ENCODE results near the gene GRIK3.
"Not testable (repeated sequence)": the region's sequence is repeated elsewhere in the genome, so short reads cannot be mapped to it uniquely, and the experiment has no call there.

GRIK3 gene

DNA sequence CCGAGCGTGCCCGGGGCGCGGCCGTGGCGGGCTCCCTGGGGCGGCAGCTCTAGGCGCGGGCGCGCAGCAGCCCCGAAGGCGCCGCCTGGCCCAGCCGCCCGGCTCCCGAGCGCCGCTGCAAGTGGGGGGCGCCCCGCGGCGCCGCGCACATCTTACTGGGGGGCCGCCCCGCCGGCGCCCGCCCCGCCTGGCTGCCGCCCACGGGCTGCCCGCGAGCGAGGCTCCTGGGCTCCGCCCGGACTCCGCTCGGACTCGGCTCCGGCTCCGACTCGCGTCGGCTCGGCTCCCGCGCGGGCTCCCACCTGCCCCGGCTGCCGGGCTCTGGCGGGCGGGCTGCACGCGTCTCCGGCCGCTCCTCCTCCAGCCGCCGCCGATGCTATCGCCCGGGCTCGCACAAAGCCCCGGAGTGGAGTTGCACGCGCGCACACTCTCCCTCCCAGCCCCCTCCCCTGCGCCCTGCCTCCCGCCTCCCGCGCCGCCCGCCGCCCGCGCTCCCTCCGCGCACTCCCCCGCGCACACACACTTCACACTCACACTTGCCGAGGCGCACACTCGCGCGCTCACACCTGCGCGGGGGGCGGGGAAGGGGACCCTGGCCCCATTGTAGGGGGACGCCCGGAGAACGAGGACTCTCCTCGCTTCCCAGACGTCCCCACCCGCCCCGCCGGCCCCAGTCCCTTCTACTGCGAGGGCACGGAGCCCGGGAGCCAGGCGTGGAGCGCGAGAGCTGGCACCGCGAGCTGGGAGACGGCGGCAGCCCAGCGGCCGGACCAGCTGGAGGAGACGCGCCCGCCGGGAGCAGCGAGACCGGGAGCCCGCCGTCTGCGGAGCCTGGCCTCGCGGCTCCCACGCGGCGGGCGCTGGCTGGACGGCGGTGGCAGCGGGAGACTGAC lies at the start of gene GRIK3:
TSS of gene GRIK3 (minus strand) at position 395 of the 893 bp plus-strand sequence. CDS start 407 bp downstream, outside the sequence.
- FAIRE-seq: no peak

DNA sequence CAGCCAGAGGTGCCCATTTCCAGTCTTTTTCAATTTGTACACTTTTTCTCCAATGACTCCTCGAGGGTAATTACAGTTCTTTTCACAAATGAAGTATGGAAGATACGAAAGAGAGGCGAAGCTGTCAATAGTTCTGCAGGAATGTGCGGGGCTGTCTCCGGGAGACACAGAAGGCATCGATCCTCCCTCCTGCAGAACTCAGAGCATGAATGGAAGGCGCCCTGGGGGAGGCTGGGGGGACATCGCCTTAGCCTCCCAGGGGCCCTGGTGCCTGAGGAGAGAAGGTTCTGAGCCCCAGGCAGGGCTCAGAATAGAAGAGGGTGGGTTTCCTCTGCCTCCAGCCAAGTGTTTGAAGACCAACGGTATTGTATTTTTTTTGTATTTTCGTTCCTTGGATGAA lies 49.7 kb upstream of the GRIK3 start:
- no peak for FAIRE-seq

DNA sequence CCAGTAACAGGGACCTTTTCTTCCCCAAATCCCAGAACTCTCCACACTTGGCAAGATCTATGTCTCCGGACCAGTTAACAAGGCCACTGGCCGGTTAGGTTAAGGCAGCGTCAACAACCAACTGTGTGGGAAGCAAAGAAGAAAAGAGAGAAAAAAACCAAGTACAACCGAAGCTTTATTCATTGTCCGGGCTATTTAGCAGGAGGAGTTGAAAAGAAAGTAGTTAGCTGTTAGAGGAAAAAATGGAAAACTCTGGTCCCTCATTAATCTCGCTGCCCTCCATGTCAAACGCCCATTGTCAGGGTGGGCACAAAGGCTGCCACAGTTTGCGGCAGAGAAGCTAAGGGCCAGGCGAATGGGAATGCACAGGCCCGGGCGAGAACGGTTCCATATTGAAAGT lies 49.3 kb upstream of the GRIK3 start:
- FAIRE-seq: no peak

GRCh38 chr1:37080296-37080986 lies 46.1 kb upstream of the GRIK3 start:
- not testable (repeated sequence) for FAIRE-seq

DNA sequence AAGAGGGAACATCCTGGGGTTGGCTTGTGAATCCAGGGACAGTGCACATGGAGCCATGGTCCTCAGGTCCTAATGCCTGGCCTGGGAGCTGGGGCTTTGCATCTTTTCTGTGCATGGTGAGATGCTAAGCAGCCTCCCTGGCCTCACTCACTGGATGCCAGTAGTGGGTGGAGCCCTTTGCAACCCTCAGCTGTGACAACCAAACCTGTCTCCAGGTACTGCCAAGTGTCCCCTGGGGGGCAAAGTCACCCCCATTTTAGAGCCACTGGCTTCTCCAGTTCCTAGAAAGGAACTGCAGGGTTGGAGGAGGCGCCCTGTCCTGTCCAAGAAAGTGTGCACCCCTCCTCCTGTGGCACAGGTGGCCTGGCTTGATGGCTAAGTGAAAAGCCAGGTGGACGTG lies 44.6 kb upstream of the GRIK3 start:
- no peak for FAIRE-seq

DNA sequence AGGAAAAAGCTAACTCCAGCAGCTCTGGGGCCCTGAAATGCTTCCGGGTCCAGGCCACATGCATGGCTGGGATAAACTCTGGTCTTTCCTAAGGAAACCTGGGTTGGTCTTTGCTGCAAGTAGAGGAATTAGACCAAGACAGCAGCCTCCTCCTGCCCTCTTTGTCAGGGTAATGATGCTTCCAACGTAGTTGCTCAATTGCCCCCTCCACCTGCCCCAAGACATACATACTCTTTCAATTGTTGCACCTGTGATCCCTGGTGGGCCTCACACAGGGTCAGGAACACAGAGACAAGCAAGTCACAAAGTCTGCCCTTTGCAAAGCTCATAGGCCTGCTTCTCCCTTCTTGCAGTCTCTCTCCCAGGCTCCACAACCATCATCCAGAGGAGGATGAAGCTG lies 41.9 kb upstream of the GRIK3 start:
- no peak for FAIRE-seq

DNA sequence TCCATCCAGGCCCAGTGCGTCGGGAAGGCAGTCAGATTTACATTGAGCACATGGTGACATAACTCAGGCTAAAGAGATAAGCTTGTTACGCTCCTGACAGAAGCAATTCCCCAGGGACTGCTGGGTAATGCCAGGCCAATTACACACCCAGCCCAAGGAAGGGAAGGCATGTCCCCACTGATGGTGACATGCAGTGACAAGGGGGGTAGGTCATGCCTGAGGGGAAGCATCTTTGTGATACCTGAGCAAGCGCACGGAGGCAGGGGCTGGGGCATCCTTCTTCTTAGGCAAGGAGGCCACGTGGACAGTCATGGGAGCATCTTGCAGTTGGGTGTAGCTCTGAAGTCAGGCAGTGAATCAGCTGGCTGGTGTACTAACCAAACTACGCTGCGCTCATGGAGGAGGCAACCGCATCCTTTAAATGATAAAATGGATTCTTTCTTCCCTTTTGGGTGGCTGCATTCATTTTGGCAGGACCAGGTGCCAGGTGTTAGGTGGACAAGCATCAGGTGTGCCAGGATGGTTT lies 39.6 kb upstream of the GRIK3 start:
- no peak for FAIRE-seq

GRCh38 chr1:37073152-37073853 lies 39.0 kb upstream of the GRIK3 start:
- no peak for FAIRE-seq

GRCh38 chr1:37071829-37072228 lies 37.5 kb upstream of the GRIK3 start:
- FAIRE-seq: no peak

DNA sequence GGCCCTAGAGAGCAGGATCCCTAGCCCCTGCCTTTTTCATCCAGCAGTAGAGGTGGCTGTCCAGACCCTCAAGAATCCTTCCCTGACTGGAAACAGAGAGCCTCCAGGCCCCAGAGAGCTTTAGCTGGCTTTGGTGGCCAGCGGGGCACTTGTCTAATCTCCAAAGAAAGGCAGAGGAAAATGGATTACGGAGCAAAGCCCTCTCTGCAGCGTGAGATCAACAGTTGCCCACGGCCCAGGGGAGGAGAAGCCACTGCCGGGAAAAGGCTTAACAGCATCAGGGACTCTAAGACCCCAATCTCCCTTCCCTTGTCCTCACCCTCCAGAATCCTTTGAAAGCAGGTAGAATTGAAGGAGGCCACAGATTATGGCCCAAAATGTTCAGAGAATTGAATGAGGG lies 35.8 kb upstream of the GRIK3 start:
- no peak for FAIRE-seq

GRCh38 chr1:37069406-37069805 lies 35.1 kb upstream of the GRIK3 start:
- FAIRE-seq: no peak

GRCh38 chr1:37068897-37069296 lies 34.6 kb upstream of the GRIK3 start:
- FAIRE-seq: no peak

- FAIRE-seq: no peak
Measured at GRCh38 chr1:37068260-37068659, 33.9 kb upstream of the GRIK3 start.

DNA sequence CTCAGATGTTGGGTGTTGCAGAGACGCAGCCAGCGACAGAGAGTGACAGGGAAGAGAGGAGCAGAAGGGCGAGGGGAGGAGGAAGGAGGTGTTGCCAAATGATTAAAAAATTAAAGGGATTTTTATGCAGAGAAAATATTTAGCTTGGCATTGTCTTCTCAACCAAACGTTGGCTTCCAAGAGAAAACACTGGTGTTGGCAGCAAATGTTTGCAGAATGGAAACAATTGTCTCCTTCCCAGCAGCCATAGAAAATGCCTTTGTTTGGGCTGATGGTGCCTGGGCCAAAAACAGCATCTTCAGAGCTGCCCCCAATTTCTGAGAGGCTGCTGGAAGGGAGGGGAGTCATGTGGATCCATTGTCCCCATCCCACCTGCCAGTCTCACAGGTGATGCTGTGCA lies 29.7 kb upstream of the GRIK3 start:
- FAIRE-seq: no peak

- FAIRE-seq: no peak
Measured at GRCh38 chr1:37059346-37059745, 25.0 kb upstream of the GRIK3 start.

GRCh38 chr1:37058424-37058988 lies 24.2 kb upstream of the GRIK3 start:
- no peak for FAIRE-seq

- FAIRE-seq: no peak
Measured at GRCh38 chr1:37056325-37056724, 22.0 kb upstream of the GRIK3 start.

DNA sequence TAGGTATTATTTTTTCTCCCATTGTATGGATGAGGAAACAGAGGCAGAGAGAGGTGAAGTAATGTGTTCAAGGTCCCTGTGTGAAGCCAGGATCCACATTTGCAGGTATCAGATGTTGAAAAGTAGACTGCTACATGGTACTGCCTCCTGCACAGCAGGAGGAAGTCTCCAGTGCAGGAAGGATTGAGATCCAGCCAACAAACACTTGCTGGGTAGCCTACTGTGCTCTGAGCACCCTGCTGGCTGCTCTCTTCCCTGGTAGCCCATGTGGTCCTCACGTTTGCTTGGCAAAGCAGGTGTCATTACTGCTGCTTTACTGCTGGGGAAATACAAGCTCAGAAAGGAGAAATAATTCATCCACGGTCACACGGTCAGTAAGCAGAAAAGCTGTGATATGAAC lies 21.3 kb upstream of the GRIK3 start:
- FAIRE-seq: no peak

DNA sequence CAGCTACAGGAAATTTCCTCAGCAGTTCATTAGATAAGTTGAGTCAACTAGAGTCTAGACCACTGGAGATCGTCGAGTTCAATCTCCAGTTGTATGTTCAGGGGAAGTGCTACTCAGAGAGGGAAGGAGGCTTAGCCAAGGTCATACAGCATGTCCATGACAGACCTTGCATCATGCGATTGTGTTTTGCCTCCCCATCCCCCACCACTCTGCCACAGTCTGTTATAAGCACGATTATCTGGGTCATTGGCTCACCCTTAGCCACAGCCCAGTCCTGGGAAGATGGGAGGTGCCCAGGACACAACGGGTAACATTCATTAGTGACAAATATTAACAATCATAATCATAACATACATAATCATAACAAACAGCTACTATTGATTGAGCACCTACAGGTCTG lies 18.9 kb upstream of the GRIK3 start:
- no peak for FAIRE-seq

DNA sequence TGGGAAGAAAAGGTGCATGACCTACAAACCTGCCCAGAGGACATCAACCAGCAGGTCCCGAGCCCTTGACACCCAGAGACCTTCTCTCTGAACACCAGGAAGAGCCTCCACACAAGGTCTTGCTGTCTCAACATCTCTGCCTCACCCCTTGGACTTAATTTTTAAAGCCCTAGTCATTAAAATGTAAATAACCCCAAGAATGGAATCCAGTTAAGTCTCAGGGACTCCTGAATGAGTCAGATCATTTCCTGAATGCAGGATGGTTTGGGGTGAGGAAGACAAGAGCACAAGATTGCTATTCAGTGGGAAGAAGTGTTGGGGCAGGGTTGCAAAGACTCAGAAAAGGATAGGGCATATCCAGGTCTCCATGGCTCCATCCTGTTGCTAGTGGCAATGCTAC lies 17.8 kb upstream of the GRIK3 start:
- FAIRE-seq: no peak

GRCh38 chr1:37051346-37051745 lies 17.0 kb upstream of the GRIK3 start:
- FAIRE-seq: no peak

GRCh38 chr1:37047542-37047941 lies 13.2 kb upstream of the GRIK3 start:
- FAIRE-seq: no peak

GRCh38 chr1:37043101-37043500 lies 8.8 kb upstream of the GRIK3 start:
- FAIRE-seq: no peak

All from TTC549 (cell line).